KOPT-K1 (cell line): ENCODE results near the gene TRIM26.
"Not testable (repeated sequence)": the region's sequence is repeated elsewhere in the genome, so short reads cannot be mapped to it uniquely, and the experiment has no call there.

Experiments used
- H3K27ac ChIP-seq: fragments of 200-600 bp; sonication (generic); 2 replicates; pipeline ENCODE4 v1.5.1; 2016; ENCODE audit warnings: antibody characterized with exemption, mild to moderate bottlenecking, low read depth, low read length; ENCODE audit not compliant: poor library complexity, severe bottlenecking
- H3K36me3 ChIP-seq: fragments of 200-600 bp; sonication (generic); 2 replicates; pipeline ENCODE4 v1.5.1; 2017; ENCODE audit warnings: antibody characterized with exemption, mild to moderate bottlenecking, low read length, moderate library complexity; ENCODE audit not compliant: insufficient read depth
- H3K9me3 ChIP-seq: fragments of 200-600 bp; sonication (generic); 2 replicates; pipeline ENCODE4 v1.5.1; 2017; ENCODE audit warnings: antibody characterized with exemption, low read length, mild to moderate bottlenecking; ENCODE audit not compliant: insufficient read depth, poor library complexity, severe bottlenecking

Gene TRIM26

DNA sequence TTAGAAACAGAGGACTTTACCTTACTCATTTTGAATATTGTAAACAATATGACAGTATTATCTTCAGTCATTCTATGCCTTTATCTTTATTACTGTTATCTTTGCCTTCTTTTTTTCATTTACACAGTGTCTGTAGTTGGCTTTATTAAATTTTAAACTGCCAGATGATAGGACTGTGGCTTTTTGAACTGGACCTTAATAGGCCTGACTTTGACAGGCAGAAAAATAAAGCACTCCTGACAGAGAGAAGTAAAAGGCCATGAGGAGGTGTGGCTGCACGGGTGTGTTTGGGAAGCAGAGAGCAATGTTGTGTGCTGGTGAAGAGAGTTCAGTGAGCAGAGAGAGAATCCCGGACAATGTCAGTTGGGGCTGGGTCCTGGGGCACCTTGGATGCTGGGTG lies 69.4 kb downstream of the TRIM26 start:
- Histone ChIP-seq H3K36me3 (no peaks in the 10 kb centered on the region), H3K27ac (no peak overlapping the region), H3K9me3 (no peaks in the 10 kb centered on the region)

GRCh38 chr6:30142665-30143064 lies 70.5 kb downstream of the TRIM26 start:
- H3K27ac ChIP-seq = no peak overlapping the region
- H3K36me3 ChIP-seq = no peaks in the 10 kb centered on the region

DNA sequence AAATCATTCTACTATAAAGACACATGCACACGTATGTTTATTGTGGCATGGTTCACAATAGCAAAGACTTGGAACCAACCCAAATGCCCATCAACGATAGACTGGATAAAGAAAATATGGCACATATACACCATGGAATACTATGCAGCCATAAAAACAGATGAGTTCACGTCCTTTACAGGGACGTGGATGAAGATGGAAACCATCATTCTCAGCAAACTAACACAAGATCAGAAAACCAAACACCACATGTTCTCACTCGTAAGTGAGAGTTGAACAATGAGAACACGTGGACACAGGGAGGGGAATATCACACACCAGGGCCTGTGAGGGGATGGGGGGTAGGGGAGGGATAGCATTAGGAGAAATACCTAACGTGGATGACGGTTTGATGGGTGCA lies 73.0 kb downstream of the TRIM26 start:
- not testable (repeated sequence) for H3K9me3 ChIP-seq, H3K36me3 ChIP-seq, H3K27ac ChIP-seq

More at GRCh38 chr6:30142665-30143064, 70.5 kb downstream of the TRIM26 start:
- no peaks in the 10 kb centered on the region for H3K9me3 ChIP-seq

GRCh38 chr6:30136570-30137286 lies 76.5 kb downstream of the TRIM26 start:
- Histone ChIP-seq H3K27ac (no peak overlapping the region), H3K9me3 (no peaks in the 10 kb centered on the region), H3K36me3 (no peaks in the 10 kb centered on the region)

GRCh38 chr6:30135757-30136156 lies 77.4 kb downstream of the TRIM26 start, which contains the start of gene TRIM40:
TRIM40 (plus strand) TSS chr6:30136140; CDS start chr6:30137037, 897 bp downstream.
- no peaks in the 10 kb centered on the region for H3K36me3 ChIP-seq
- H3K9me3 ChIP-seq = no peaks in the 10 kb centered on the region
- no peak within 1 kb of the TSS for H3K27ac ChIP-seq

- Histone ChIP-seq H3K27ac (no peak overlapping the region), H3K36me3 (no peaks in the 10 kb centered on the region), H3K9me3 (no peaks in the 10 kb centered on the region)
Observed at GRCh38 chr6:30135147-30135546, 78.1 kb downstream of the TRIM26 start.
